Fibroblast of lung (primary cell): ENCODE results near the gene NEAT1. TPM values are rescaled to one million over a fixed set of nuclear protein-coding genes. Genes with fewer than 3 reads are reported as not detected.
A peak's percentile ranks its signal among the peaks of the same experiment; 100 is the strongest.
"Not testable (repeated sequence)": the region's sequence is repeated elsewhere in the genome, so short reads cannot be mapped to it uniquely, and the experiment has no call there.

Source experiments
- DNase-seq, 2 donors: peaks; one replicate each; pipeline versions ENCODE4 v3.0.0 to v3.0.0-alpha.2; 2010; ENCODE audit warnings: low read depth in 2 of 2
- H2AFZ ChIP-seq: 2 replicates; pipeline ENCODE4 v1.5.1; 2012; ENCODE audit warnings: low read length, control low read depth, inconsistent platforms
- H3K27ac ChIP-seq: 2 replicates; pipeline ENCODE4 v1.5.1; 2011; ENCODE audit warnings: low read length, control low read depth; ENCODE audit not compliant: insufficient read depth
- H3K27me3 ChIP-seq: 2 replicates; pipeline ENCODE4 v1.5.1; 2011; ENCODE audit warnings: mild to moderate bottlenecking, low read length; ENCODE audit not compliant: control insufficient read depth, insufficient read depth
- H3K36me3 ChIP-seq: 2 replicates; pipeline ENCODE4 v1.5.1; 2011; ENCODE audit warnings: low read length; ENCODE audit not compliant: control insufficient read depth, insufficient read depth
- H3K4me1 ChIP-seq: 2 replicates; pipeline ENCODE4 v1.5.1; 2011; ENCODE audit warnings: low read length; ENCODE audit not compliant: control insufficient read depth, insufficient read depth; ENCODE audit errors: extremely low read depth
- H3K4me2 ChIP-seq: 2 replicates; pipeline ENCODE4 v1.5.1; 2011; ENCODE audit warnings: low read length, control low read depth; ENCODE audit not compliant: insufficient read depth; ENCODE audit errors: extremely low read depth
- H3K4me3 ChIP-seq, 4 experiments: fragments of 200-600 bp in 1 of 4; sonication (generic) in 1 of 4; replicated peaks in 1 of 4; 2 replicates each; pipeline ENCODE4 v1.5.1; 2011 to 2016; ENCODE audit warnings: low read length in 4 of 4, low read depth in 3 of 4, mild to moderate bottlenecking in 3 of 4, control low read depth in 2 of 4, inconsistent platforms in 1 of 4, mixed read lengths in 1 of 4; ENCODE audit not compliant: insufficient read depth in 1 of 4; ENCODE audit errors: control extremely low read depth in 1 of 4
- H3K79me2 ChIP-seq: 2 replicates; pipeline ENCODE4 v1.5.1; 2012; ENCODE audit warnings: mild to moderate bottlenecking, low read length, inconsistent platforms; ENCODE audit not compliant: control insufficient read depth, insufficient read depth
- H3K9ac ChIP-seq: 2 replicates; pipeline ENCODE4 v1.5.1; 2011; ENCODE audit warnings: mild to moderate bottlenecking, low read length, control low read depth; ENCODE audit not compliant: insufficient read depth
- H3K9me3 ChIP-seq: 2 replicates; pipeline ENCODE4 v1.5.1; 2012; ENCODE audit warnings: low read depth, low read length; ENCODE audit not compliant: control insufficient read depth, insufficient read depth
- H4K20me1 ChIP-seq: 2 replicates; pipeline ENCODE4 v1.5.1; 2011; ENCODE audit warnings: low read length; ENCODE audit not compliant: control insufficient read depth, insufficient read depth; ENCODE audit errors: extremely low read depth
- EZH2 ChIP-seq: IDR thresholded peaks from 2 replicates; pipeline ENCODE4 v1.5.1; 2012; ENCODE audit warnings: low read length, control low read depth, mild to moderate bottlenecking; ENCODE audit errors: missing control alignments
- polyA plus RNA-seq, 2 donors: library from polyadenylated mRNA; depleted of rRNA in 1 of 2; stranded (reverse) in 1 of 2; unstranded in 1 of 2; fragments of >200 nt; gene quantifications; 2 replicates each; pipeline ENCODE4 v1.2.1, GENCODE V29; 2011 to 2012; ENCODE audit warnings: missing spikeins in 1 of 2
- total RNA-seq: library from RNA; depleted of rRNA; stranded (reverse); fragments of >200 nt; gene quantifications from 2 replicates; pipeline ENCODE4 v1.2.1, GENCODE V29; 2014
- TF ChIP-seq, protein P1 (sequence below), 2 donors: IDR thresholded peaks in 1 of 2; conservative IDR thresholded peaks in 1 of 2; 1 replicate in 1 of 2; 2 replicates in 1 of 2; pipeline ENCODE4 v1.5.1; 2011 to 2012; ENCODE audit warnings: low read length in 2 of 2, control low read depth in 1 of 2, inconsistent platforms in 1 of 2, low read depth in 1 of 2, mild to moderate bottlenecking in 1 of 2

The NEAT1 gene
- total and polyA plus RNA-seq, 2 donors (not counting 1 experiment from before 2014, with no cell fraction given) = 40.9 to 299 TPM

GRCh38 chr11:65467306-65467705 is 44.7 kb downstream of the NEAT1 start:
- H3K4me1 ChIP-seq, H4K20me1 ChIP-seq, H3K9ac ChIP-seq, H3K36me3 ChIP-seq, H2AFZ ChIP-seq, H3K79me2 ChIP-seq, DNase-seq, H3K9me3 ChIP-seq, H3K4me2 ChIP-seq, H3K27me3 ChIP-seq, H3K27ac ChIP-seq, H3K4me3 ChIP-seq: not testable (repeated sequence)

- Histone ChIP-seq H3K4me2 (no peak overlapping the region), H3K4me1 (peaks cover 10% of the 10 kb centered on the region), H4K20me1 (no peaks in the 10 kb centered on the region), H3K9ac (no peak overlapping the region), H3K27ac (no peak overlapping the region), H3K36me3 (no peaks in the 10 kb centered on the region), H3K9me3 (no peaks in the 10 kb centered on the region), H2AFZ (no peak overlapping the region), H3K27me3 (no peaks in the 10 kb centered on the region), H3K4me3 (no peak overlapping the region), H3K79me2 (peaks cover 14% of the 10 kb centered on the region)
- TF ChIP-seq, protein P1, sequence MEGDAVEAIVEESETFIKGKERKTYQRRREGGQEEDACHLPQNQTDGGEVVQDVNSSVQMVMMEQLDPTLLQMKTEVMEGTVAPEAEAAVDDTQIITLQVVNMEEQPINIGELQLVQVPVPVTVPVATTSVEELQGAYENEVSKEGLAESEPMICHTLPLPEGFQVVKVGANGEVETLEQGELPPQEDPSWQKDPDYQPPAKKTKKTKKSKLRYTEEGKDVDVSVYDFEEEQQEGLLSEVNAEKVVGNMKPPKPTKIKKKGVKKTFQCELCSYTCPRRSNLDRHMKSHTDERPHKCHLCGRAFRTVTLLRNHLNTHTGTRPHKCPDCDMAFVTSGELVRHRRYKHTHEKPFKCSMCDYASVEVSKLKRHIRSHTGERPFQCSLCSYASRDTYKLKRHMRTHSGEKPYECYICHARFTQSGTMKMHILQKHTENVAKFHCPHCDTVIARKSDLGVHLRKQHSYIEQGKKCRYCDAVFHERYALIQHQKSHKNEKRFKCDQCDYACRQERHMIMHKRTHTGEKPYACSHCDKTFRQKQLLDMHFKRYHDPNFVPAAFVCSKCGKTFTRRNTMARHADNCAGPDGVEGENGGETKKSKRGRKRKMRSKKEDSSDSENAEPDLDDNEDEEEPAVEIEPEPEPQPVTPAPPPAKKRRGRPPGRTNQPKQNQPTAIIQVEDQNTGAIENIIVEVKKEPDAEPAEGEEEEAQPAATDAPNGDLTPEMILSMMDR (conservative IDR thresholded peaks at IDR 0.05 in 1 of 2, IDR thresholded peaks at IDR 0.05 in 1 of 2; ENCODE audit: low read depth in 1 of 2, low read length in 2 of 2) = peak; percentile 18 to 41
- TF ChIP-seq EZH2 = no peak
- peak in 1 of 2 donors; percentile 20 for DNase-seq
Observed at GRCh38 chr11:65468874-65469333, 46.3 kb downstream of the NEAT1 start.

GRCh38 chr11:65470433-65471049 is 47.9 kb downstream of the NEAT1 start:
- Histone ChIP-seq H3K27ac (peak overlapping the region; percentile 97), H3K4me3 (no peak overlapping the region), H3K9me3 (no peaks in the 10 kb centered on the region), H4K20me1 (no peaks in the 10 kb centered on the region), H2AFZ (no peak overlapping the region), H3K9ac (peak overlapping the region; percentile 16), H3K27me3 (no peaks in the 10 kb centered on the region), H3K4me2 (no peak overlapping the region), H3K36me3 (no peaks in the 10 kb centered on the region), H3K79me2 (peaks cover 20% of the 10 kb centered on the region), H3K4me1 (peaks cover 10% of the 10 kb centered on the region)
- DNase-seq = no peak
- no peak for TF ChIP-seq EZH2

DNA sequence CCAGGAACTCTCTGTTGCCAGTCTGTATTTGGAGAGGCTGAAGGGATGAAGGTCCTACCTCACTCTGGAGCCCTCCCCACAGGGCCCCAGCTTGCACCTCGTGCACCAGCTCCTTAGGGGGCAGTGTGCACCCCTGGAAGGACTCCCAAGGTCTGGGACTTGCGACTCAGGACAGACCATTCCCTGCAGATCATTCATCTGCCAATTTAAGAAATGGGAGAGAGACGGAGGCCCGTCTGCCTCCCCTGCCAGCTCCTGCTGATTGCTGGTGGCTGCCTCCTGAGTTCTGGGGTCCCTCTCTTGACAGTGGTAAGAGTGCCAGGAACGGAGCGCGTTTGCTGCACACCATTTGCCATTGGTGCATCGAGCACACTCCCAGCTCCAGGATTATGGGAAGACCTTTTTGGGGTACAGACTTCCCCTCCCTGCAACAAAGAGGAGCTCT is 48.9 kb downstream of the NEAT1 start:
- Histone ChIP-seq H4K20me1 (no peaks in the 10 kb centered on the region), H3K79me2 (peaks cover 24% of the 10 kb centered on the region), H3K27me3 (no peaks in the 10 kb centered on the region), H3K9ac (peak overlapping the region; percentile 72), H3K27ac (peak overlapping the region; percentile 97), H3K36me3 (no peaks in the 10 kb centered on the region), H3K4me3 (peak overlapping the region in 3 of 4 experiments; percentile 1 to 31 (median 2)), H3K4me1 (peaks cover 13% of the 10 kb centered on the region), H3K9me3 (no peaks in the 10 kb centered on the region), H2AFZ (no peak overlapping the region), H3K4me2 (peak overlapping the region; percentile 59)
- peak; percentile 74 to 80 for DNase-seq
- TF ChIP-seq, protein P1 (conservative IDR thresholded peaks at IDR 0.05 in 1 of 2, IDR thresholded peaks at IDR 0.05 in 1 of 2; ENCODE audit: low read depth in 1 of 2, low read length in 2 of 2) = peak; percentile 49 to 67
- TF ChIP-seq EZH2 = no peak

- H2AFZ ChIP-seq, H4K20me1 ChIP-seq, H3K27me3 ChIP-seq, H3K9ac ChIP-seq, H3K36me3 ChIP-seq, H3K9me3 ChIP-seq, DNase-seq, H3K4me2 ChIP-seq: not testable (repeated sequence)
- H3K79me2 ChIP-seq = peaks cover 35% of the 10 kb centered on the region
- H3K4me1 ChIP-seq = peaks cover 17% of the 10 kb centered on the region
- H3K4me3 ChIP-seq = peak overlapping the region in 1 of 4 experiments; percentile 8
- H3K27ac ChIP-seq = peak overlapping the region; percentile 97
Observed at GRCh38 chr11:65472588-65473277, 50.1 kb downstream of the NEAT1 start.
